ENCODE data around the gene TRPC4AP. TPM values are rescaled to one million over a fixed set of nuclear protein-coding genes. Genes with fewer than 3 reads are reported as not detected.

Gene TRPC4AP
- total RNA-seq, 2 donors from 2014 or later, result 84.2 to 103 TPM

- Histone ChIP-seq H3K9me3 (ENCODE audit: control insufficient read depth, low read length) (no peaks in the 10 kb centered on the region), H3K9ac (ENCODE audit: extremely low read depth, low read length, poor library complexity, severe bottlenecking) (no peak overlapping the region), H3K4me1 (ENCODE audit: control insufficient read depth, insufficient read depth, low read length) (no peaks in the 10 kb centered on the region), H3K27me3 (ENCODE audit: control insufficient read depth, insufficient read depth, low read length, poor library complexity, severe bottlenecking) (no peaks in the 10 kb centered on the region), H3K36me3 (ENCODE audit: control insufficient read depth, insufficient read depth, low read length) (peaks cover 74% of the 10 kb centered on the region), H3K27ac (ENCODE audit: low read depth, low read length) (peak overlapping the region; percentile 80), H3K4me3 (ENCODE audit: low read length) (no peak overlapping the region)
- DNase-seq, result no peak
- Mint-ChIP-seq H3K4me3 (no peak overlapping the region), H3K27me3 (ENCODE audit: insufficient read depth) (no peaks in the 10 kb centered on the region), H3K4me1 (peaks cover 4% of the 10 kb centered on the region), H3K27ac (peak overlapping the region; percentile 11), H3K9me3 (no peaks in the 10 kb centered on the region), H3K36me3 (ENCODE audit: low read depth) (peaks cover 63% of the 10 kb centered on the region)
- TF ChIP-seq CTCF (conservative IDR thresholded peaks at IDR 0.05), result no peak
- whole genome bisulfite sequencing, 2 experiments (ENCODE audit: insufficient coverage in 1 of 2, insufficient read length in 1 of 2), result 93 to 95% methylated on average over 5 of the region's 5 CpGs
Measured at GRCh38 chr20:35049776-35050352, 42.7 kb downstream of the TRPC4AP start.

GRCh38 chr20:35048739-35049138 is 43.9 kb downstream of the TRPC4AP start:
- Mint-ChIP-seq H3K9me3 (no peaks in the 10 kb centered on the region), H3K27ac (no peak overlapping the region), H3K36me3 (ENCODE audit: low read depth) (peaks cover 70% of the 10 kb centered on the region), H3K27me3 (ENCODE audit: insufficient read depth) (no peaks in the 10 kb centered on the region), H3K4me3 (no peak overlapping the region), H3K4me1 (peaks cover 2% of the 10 kb centered on the region)
- H3K9ac ChIP-seq (ENCODE audit: extremely low read depth, low read length, poor library complexity, severe bottlenecking), result no peak overlapping the region
- H3K4me1 ChIP-seq (ENCODE audit: control insufficient read depth, insufficient read depth, low read length), result no peaks in the 10 kb centered on the region
- H3K4me3 ChIP-seq (ENCODE audit: low read length), result no peak overlapping the region
- H3K27me3 ChIP-seq (ENCODE audit: control insufficient read depth, insufficient read depth, low read length, poor library complexity, severe bottlenecking), result no peaks in the 10 kb centered on the region
- whole genome bisulfite sequencing, 2 experiments (ENCODE audit: insufficient coverage in 1 of 2, insufficient read length in 1 of 2), result 90% methylated on average over 1 of the region's 1 CpG; no CpG with 5 or more reads in 1 of the 2 experiments
- H3K36me3 ChIP-seq (ENCODE audit: control insufficient read depth, insufficient read depth, low read length), result peaks cover 72% of the 10 kb centered on the region
- no peak for TF ChIP-seq CTCF (conservative IDR thresholded peaks at IDR 0.05)
- H3K27ac ChIP-seq (ENCODE audit: low read depth, low read length), result peak overlapping the region; percentile 80
- DNase-seq, result no peak
- no peaks in the 10 kb centered on the region for H3K9me3 ChIP-seq (ENCODE audit: control insufficient read depth, low read length)

GRCh38 chr20:35042268-35042667 is 50.3 kb downstream of the TRPC4AP start:
- H3K36me3 ChIP-seq (ENCODE audit: control insufficient read depth, insufficient read depth, low read length), result peaks cover 68% of the 10 kb centered on the region

More at GRCh38 chr20:35042268-35042667, 50.3 kb downstream of the TRPC4AP start:
- H3K4me1 Mint-ChIP-seq, result peaks cover 11% of the 10 kb centered on the region
- peaks cover 52% of the 10 kb centered on the region for H3K36me3 Mint-ChIP-seq (ENCODE audit: low read depth)
- no peak overlapping the region for H3K9ac ChIP-seq (ENCODE audit: extremely low read depth, low read length, poor library complexity, severe bottlenecking)
- H3K9me3 ChIP-seq (ENCODE audit: control insufficient read depth, low read length), result no peaks in the 10 kb centered on the region
- no peak overlapping the region for H3K27ac ChIP-seq (ENCODE audit: low read depth, low read length)
- no peaks in the 10 kb centered on the region for H3K4me1 ChIP-seq (ENCODE audit: control insufficient read depth, insufficient read depth, low read length)
- no peak overlapping the region for H3K4me3 ChIP-seq (ENCODE audit: low read length)
- no peaks in the 10 kb centered on the region for H3K9me3 Mint-ChIP-seq
- H3K27me3 Mint-ChIP-seq (ENCODE audit: insufficient read depth), result no peaks in the 10 kb centered on the region
- no peak for DNase-seq
- H3K4me3 Mint-ChIP-seq, result no peak overlapping the region
- H3K27ac Mint-ChIP-seq, result no peak overlapping the region
- H3K27me3 ChIP-seq (ENCODE audit: control insufficient read depth, insufficient read depth, low read length, poor library complexity, severe bottlenecking), result no peaks in the 10 kb centered on the region
- TF ChIP-seq CTCF (conservative IDR thresholded peaks at IDR 0.05), result no peak
